Measurements from ENCODE around the gene CASZ1. TPM values are rescaled to one million over a fixed set of nuclear protein-coding genes. Genes with fewer than 3 reads are reported as not detected.

Gene CASZ1
- total RNA-seq, 1 experiment from 2014 or later, result 15.2 TPM

DNA sequence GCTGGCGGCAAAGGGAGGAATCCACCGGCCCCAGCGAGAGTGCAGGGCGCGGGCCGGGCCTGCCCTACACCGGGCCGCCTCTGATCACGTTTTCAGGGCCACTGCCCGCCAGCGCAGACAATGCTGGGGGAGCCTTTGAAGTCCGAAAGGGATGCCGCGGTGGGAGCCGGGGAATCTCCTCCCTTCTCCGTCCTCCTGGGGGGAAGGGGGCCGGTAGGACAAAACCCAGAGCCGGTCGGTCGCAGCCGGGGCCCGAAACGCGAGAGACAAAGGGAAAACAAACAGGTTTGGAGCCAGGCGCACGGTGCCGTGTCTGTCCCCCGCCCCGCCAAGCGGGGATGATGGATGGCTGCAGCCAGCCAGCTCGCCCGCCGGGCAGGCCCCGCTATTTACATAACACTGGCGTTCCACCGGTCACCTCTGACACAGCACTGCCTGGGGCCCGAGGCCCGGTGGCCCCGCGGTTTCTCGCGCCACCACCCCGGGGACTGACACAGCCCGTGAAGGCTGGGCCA is 92.0 kb downstream of the CASZ1 start:
- BruUV-seq (replicated peaks), result no TSS peak
- TF ChIP-seq CTCF (conservative IDR thresholded peaks at IDR 0.05) (no peak), EZH2 (IDR thresholded peaks at IDR 0.05; ENCODE audit: low read depth) (no peak)
- no peaks in the 10 kb centered on the region for H3K9me2 ChIP-seq (ENCODE audit: insufficient read depth)
- peaks cover 3% of the 10 kb centered on the region; the same call in 1 of the 2 replicates for H3F3A ChIP-seq (ENCODE audit: insufficient read depth, low read depth)
- H3K4me3 ChIP-seq, result no peak overlapping the region
- H4K20me1 ChIP-seq (ENCODE audit: insufficient read depth), result no peaks in the 10 kb centered on the region
- H3K79me2 ChIP-seq (ENCODE audit: low read depth), result no peaks in the 10 kb centered on the region
- ChIA-PET CTCF (no interaction called here), POLR2A (ENCODE audit: unreplicated experiment) (no interaction called here)
- H3K27ac ChIP-seq, result no peak overlapping the region
- H3K4me2 ChIP-seq, result no peak overlapping the region
- no peaks in the 10 kb centered on the region for H3K9me3 ChIP-seq (ENCODE audit: insufficient read depth, low read depth)
- no peak overlapping the region for H2AFZ ChIP-seq
- peaks cover 11% of the 10 kb centered on the region for H3K4me1 ChIP-seq (replicated peaks; ENCODE audit: insufficient read depth)
- intact Hi-C loops (cut with micrococcal nuclease; ENCODE audit: unreplicated experiment), result no loop called here
- no peak for DNase-seq
- H3K36me3 ChIP-seq (ENCODE audit: low read depth), result no peaks in the 10 kb centered on the region
- H3K27me3 ChIP-seq (ENCODE audit: insufficient read depth, low read depth), result no peaks in the 10 kb centered on the region

DNA sequence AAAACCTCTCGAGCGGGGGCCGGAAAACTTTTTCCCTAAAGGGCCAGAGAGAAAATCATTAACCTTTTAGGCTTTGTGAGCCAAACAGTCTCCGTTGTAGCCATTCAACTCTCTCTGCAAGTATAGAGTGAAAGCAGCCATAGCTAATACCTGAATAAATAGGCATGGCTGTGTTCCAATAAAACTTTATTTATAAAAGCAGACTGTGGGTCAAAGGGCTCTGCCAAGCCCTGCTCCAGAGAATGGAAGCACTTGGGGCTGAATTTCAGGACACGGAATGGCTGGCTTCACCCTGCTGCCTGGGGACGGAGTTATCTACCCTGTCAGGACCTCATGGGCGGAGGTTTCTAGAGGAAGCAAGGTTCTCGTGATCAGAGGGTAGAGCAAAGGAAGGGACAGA is 92.7 kb downstream of the CASZ1 start:
- Histone ChIP-seq H2AFZ (no peak overlapping the region), H3K4me3 (no peak overlapping the region), H3K79me2 (ENCODE audit: low read depth) (no peaks in the 10 kb centered on the region), H3K9me3 (ENCODE audit: insufficient read depth, low read depth) (no peaks in the 10 kb centered on the region), H3K4me1 (replicated peaks; ENCODE audit: insufficient read depth) (peaks cover 18% of the 10 kb centered on the region), H3K27me3 (ENCODE audit: insufficient read depth, low read depth) (no peaks in the 10 kb centered on the region), H3K4me2 (no peak overlapping the region), H3K9me2 (ENCODE audit: insufficient read depth) (no peaks in the 10 kb centered on the region), H3K27ac (no peak overlapping the region), H4K20me1 (ENCODE audit: insufficient read depth) (no peaks in the 10 kb centered on the region), H3K36me3 (ENCODE audit: low read depth) (no peaks in the 10 kb centered on the region), H3F3A (ENCODE audit: insufficient read depth, low read depth) (peaks cover 3% of the 10 kb centered on the region; the same call in 1 of the 2 replicates)
- CTCF ChIA-PET, result no interaction called here
- TF ChIP-seq CTCF (conservative IDR thresholded peaks at IDR 0.05) (no peak), EZH2 (IDR thresholded peaks at IDR 0.05; ENCODE audit: low read depth) (no peak)
- BruUV-seq (replicated peaks), result no TSS peak
- POLR2A ChIA-PET (ENCODE audit: unreplicated experiment), result no interaction called here
- no peak for DNase-seq
- intact Hi-C loops (cut with micrococcal nuclease; ENCODE audit: unreplicated experiment), result no loop called here

- Histone ChIP-seq H4K20me1 (ENCODE audit: insufficient read depth) (no peaks in the 10 kb centered on the region), H3F3A (ENCODE audit: insufficient read depth, low read depth) (peaks cover 3% of the 10 kb centered on the region; the same call in 1 of the 2 replicates), H3K36me3 (ENCODE audit: low read depth) (no peaks in the 10 kb centered on the region), H3K4me1 (replicated peaks; ENCODE audit: insufficient read depth) (peaks cover 24% of the 10 kb centered on the region), H2AFZ (no peak overlapping the region), H3K9me2 (ENCODE audit: insufficient read depth) (no peaks in the 10 kb centered on the region), H3K4me3 (no peak overlapping the region), H3K27ac (no peak overlapping the region), H3K79me2 (ENCODE audit: low read depth) (no peaks in the 10 kb centered on the region), H3K4me2 (no peak overlapping the region), H3K9me3 (ENCODE audit: insufficient read depth, low read depth) (no peaks in the 10 kb centered on the region), H3K27me3 (ENCODE audit: insufficient read depth, low read depth) (no peaks in the 10 kb centered on the region)
- ChIA-PET CTCF (no interaction called here), POLR2A (ENCODE audit: unreplicated experiment) (interaction anchor here (0.8 kb wide), 1 partner anchor 78 kb away, joined by 3 read pairs; no protein-coding TSS in a partner anchor)
- BruUV-seq (replicated peaks), result no TSS peak
- no peak for DNase-seq
- intact Hi-C loops (cut with micrococcal nuclease; ENCODE audit: unreplicated experiment), result no loop called here
- TF ChIP-seq CTCF (conservative IDR thresholded peaks at IDR 0.05) (no peak), EZH2 (IDR thresholded peaks at IDR 0.05; ENCODE audit: low read depth) (no peak)
These were observed 95.3 kb downstream of the CASZ1 start for GRCh38 chr1:10701145-10701544.

All from PC-9 (cell line).